Measurements from ENCODE around the gene SDHD. TPM values are rescaled to one million over a fixed set of nuclear protein-coding genes. Genes with fewer than 3 reads are reported as not detected.

SDHD gene
- total RNA-seq, 1 donor: 156 TPM

GRCh38 chr11:112097734-112098528 lies 11.3 kb downstream of the SDHD start:
- no peak for DNase-seq (ENCODE audit: low read depth in 2 of 3, low spot score in 2 of 3)

GRCh38 chr11:112100462-112100861 lies 13.8 kb downstream of the SDHD start:
- DNase-seq (ENCODE audit: low read depth in 2 of 3, low spot score in 2 of 3): no peak

- DNase-seq (ENCODE audit: low read depth in 2 of 3, low spot score in 2 of 3): no peak
Observed at GRCh38 chr11:112103446-112103845, 16.8 kb downstream of the SDHD start.

GRCh38 chr11:112106070-112106469 lies 19.4 kb downstream of the SDHD start:
- DNase-seq (ENCODE audit: low read depth in 2 of 3, low spot score in 2 of 3): no peak

GRCh38 chr11:112113539-112114457 lies 27.1 kb downstream of the SDHD start:
- peak; percentile 10 to 60 (median 48) for DNase-seq (ENCODE audit: low read depth in 2 of 3, low spot score in 2 of 3)

GRCh38 chr11:112114460-112114859 lies 27.8 kb downstream of the SDHD start:
- DNase-seq (ENCODE audit: low read depth in 2 of 3, low spot score in 2 of 3): no peak

- DNase-seq (ENCODE audit: low read depth in 2 of 3, low spot score in 2 of 3): no peak
Observed at GRCh38 chr11:112115386-112115785, 28.7 kb downstream of the SDHD start.

- peak in 1 of 3 donors; percentile 16 for DNase-seq (ENCODE audit: low read depth in 2 of 3, low spot score in 2 of 3)
Observed at GRCh38 chr11:112118176-112118575, 31.5 kb downstream of the SDHD start.

GRCh38 chr11:112121981-112122615 lies 35.4 kb downstream of the SDHD start:
- DNase-seq (ENCODE audit: low read depth in 2 of 3, low spot score in 2 of 3): no peak

- no peak for DNase-seq (ENCODE audit: low read depth in 2 of 3, low spot score in 2 of 3)
Observed at GRCh38 chr11:112123129-112123528, 36.5 kb downstream of the SDHD start.

GRCh38 chr11:112127056-112127455 lies 40.4 kb downstream of the SDHD start:
- DNase-seq (ENCODE audit: low read depth in 2 of 3, low spot score in 2 of 3): no peak

GRCh38 chr11:112128483-112129121 lies 41.9 kb downstream of the SDHD start:
- DNase-seq (ENCODE audit: low read depth in 2 of 3, low spot score in 2 of 3): no peak

GRCh38 chr11:112129656-112130055 lies 43.0 kb downstream of the SDHD start:
- DNase-seq (ENCODE audit: low read depth in 2 of 3, low spot score in 2 of 3): peak in 2 of 3 donors; percentile 35 to 73

GRCh38 chr11:112132737-112133136 lies 46.1 kb downstream of the SDHD start:
- no peak for DNase-seq (ENCODE audit: low read depth in 2 of 3, low spot score in 2 of 3)

- DNase-seq (ENCODE audit: low read depth in 2 of 3, low spot score in 2 of 3): no peak
Observed at GRCh38 chr11:112134473-112134872, 47.8 kb downstream of the SDHD start.

- DNase-seq (ENCODE audit: low read depth in 2 of 3, low spot score in 2 of 3): no peak
Observed at GRCh38 chr11:112143597-112143996, 56.9 kb downstream of the SDHD start.

Other genes starting within 250 kb of the SDHD start
- 27.7 TPM for gene ALG9, start 215.3 kb upstream of the SDHD start, total RNA-seq
- gene FDXACB1, start 207.7 kb upstream of the SDHD start, total RNA-seq: 3.2 TPM
- 33.4 TPM for gene CFAP68, start 207.3 kb upstream of the SDHD start, total RNA-seq
- gene CRYAB, start 175.1 kb upstream of the SDHD start, total RNA-seq: not detected
- gene HSPB2, start 174.1 kb upstream of the SDHD start, total RNA-seq: not detected
- gene C11orf52, start 168.0 kb upstream of the SDHD start, total RNA-seq: not detected
- gene DIXDC1, start 149.5 kb upstream of the SDHD start, total RNA-seq: 2.7 TPM
- 16.7 TPM for gene DLAT, start 61.5 kb upstream of the SDHD start, total RNA-seq
- 0.54 TPM for gene PIH1D2, start 12.9 kb upstream of the SDHD start, total RNA-seq
- gene NKAPD1, start 12.6 kb upstream of the SDHD start, total RNA-seq: 12.1 TPM
- gene TIMM8B, start 117 bp upstream of the SDHD start, total RNA-seq: 39.6 TPM
- gene IL18, start 77.2 kb downstream of the SDHD start, total RNA-seq: 26.4 TPM
- not detected for gene TEX12, start 80.5 kb downstream of the SDHD start, total RNA-seq
- 1.3 TPM for gene BCO2, start 88.6 kb downstream of the SDHD start, total RNA-seq
- gene PTS, start 139.6 kb downstream of the SDHD start, total RNA-seq: 18.9 TPM
- not detected for gene PLET1, start 174.0 kb downstream of the SDHD start, total RNA-seq